NCI-H187 (cell line): ENCODE measurements around the gene MSX2.

Experiments used
- DNase-seq, 2 experiments: peaks; one replicate each; lab custom pipeline; 2025; lab: John Stamatoyannopoulos, UW

Gene MSX2

DNA sequence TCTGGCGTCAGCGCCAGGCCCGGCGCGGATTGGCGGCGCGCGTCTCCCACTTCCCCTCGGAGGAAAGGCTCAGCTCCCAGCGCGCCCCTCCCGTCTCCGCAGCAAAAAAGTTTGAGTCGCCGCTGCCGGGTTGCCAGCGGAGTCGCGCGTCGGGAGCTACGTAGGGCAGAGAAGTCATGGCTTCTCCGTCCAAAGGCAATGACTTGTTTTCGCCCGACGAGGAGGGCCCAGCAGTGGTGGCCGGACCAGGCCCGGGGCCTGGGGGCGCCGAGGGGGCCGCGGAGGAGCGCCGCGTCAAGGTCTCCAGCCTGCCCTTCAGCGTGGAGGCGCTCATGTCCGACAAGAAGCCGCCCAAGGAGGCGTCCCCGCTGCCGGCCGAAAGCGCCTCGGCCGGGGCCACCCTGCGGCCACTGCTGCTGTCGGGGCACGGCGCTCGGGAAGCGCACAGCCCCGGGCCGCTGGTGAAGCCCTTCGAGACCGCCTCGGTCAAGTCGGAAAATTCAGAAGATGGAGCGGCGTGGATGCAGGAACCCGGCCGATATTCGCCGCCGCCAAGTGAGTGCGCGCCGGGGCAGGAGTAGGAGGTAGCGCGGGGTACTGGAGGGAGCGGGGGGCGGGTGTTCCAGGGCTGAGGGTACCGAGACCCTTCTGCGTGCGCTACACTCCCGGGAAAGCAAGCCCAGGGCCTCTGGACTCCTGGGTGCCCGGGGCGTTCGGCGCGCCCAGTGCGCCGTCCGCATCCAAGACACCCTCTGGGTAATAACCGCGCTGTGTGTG, at the start of gene MSX2:
Gene MSX2, plus strand, starts transcription at position 99 of the 777 bp plus-strand sequence. Its CDS starts 78 bp downstream, at position 177.
- peak in 1 of 2 experiments; percentile 78 for DNase-seq

DNA sequence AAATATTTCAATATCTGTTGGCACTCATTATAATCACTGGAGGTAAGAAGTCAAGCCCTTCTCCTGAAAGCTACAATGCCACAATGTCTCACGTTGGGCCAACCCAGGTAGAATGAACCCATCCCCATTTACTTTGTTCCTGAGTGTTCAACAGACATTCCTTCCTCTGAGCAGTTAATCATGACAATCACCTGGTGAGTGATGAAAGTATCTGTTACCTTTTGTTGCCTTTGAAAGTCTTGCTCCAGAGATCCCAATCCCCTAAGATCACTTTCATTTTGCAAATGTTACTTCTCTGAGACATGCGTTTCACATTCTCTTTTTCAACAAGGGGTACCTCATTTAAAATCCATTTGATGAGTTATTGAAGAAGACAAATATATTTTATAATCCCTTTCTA, 49.3 kb upstream of the MSX2 start:
- DNase-seq = no peak

DNA sequence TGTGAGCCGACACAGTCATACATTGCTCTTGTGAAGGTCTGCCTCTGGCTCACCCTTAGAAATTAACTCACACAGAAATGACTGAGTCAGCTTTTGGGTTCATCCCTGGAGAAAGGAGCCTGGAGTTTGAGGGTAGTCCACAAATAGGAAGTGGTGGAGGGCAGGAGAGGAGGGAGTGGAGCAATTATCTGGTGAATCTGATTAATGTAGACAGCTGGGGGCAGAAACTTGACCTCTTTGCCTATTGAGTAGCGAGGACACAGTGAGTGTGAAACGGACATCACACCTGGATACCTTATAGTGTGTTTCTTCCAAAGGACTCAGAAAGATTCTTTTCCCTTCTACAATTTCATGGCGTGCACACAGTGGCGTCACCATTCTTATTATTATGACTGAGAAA, 48.5 kb upstream of the MSX2 start:
- no peak for DNase-seq

DNA sequence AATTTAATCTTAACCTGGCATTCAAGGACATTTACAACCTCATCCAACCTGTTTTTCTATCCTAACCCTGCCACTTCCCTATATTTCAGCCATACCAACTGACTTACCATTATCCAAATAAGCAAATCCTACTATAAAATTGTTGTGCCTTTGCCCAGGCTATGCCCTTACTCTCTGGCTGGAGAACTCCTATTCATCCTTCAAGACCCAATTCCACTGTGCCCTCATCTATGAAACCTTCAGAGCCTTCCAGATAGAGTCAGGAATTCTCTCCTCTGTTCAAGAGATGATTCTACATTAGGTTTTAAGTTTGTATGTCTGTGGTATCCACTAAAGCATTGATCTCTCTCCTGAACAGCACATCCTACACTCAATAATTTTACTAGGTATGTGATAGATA, 46.3 kb upstream of the MSX2 start:
- no peak for DNase-seq

DNA sequence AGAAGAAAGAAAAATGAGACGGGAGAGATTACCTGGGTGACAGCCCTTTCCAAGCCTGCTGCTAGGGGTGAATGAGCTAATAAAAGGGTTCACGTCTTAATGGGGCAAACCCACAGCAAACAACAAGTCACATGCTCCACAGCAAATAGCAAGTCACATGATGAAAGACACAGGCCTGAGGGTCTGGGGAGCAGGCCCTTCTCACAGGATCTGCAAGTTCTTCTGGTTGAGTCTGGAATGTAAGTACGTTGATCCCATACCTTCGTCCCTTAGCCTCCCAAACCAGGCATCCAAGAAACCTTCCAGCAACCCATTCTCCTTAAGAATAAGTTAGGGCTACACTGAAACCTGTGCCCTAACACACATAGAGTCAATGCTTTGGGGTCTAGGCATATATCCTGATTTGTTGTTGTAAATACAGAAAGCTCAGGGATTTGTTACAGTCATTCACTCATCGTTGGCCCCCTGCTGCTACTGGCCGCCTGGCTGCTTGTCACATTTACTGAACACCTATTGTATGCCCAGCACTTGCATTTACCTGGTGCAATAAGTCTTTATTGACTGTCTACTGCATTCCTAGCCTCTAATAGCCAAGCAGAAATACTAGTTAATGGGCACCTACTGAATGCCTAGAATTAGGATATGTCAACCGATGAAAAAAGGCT, 43.3 kb upstream of the MSX2 start:
- no peak for DNase-seq

DNA sequence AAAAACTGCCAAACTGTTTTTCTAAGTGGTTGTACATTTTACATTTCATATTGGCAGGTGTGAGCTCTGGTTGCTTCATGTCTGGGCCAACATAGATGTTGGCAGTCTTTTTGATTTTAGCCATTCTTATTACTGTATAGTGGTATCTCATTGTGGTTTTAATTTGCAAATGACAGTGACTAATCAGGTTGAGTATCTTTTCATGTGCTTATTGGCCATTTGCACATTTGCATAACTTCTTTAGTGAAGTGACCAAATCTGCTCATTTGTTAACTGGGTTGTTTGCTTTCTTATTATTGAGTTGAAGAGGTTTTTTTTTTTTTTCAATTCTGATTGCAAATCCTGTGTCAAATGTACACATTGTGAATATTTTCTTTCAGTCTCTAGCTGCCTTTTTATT, 36.9 kb upstream of the MSX2 start:
- no peak for DNase-seq

- DNase-seq = no peak
Observed at GRCh38 chr5:174688441-174689354, 35.7 kb upstream of the MSX2 start.

DNA sequence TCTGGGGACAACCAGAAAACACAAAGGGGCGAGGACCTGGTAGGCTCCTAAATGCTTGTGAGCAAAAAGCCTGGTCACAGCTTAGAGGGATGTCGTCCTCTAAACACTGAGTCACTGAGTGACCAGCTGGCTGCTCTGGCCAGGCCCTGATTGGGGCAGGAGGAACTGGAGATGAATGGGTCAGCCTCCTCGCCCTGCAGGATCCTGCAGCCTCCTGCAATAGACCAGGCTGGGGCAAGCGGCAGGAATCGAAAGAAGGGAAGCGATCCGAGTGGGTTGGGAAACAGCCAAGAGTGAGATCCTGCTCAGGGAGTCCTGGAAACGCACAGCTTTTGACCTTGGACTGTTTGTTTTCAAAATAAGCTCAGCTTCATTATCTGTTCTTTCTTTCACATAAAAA, 34.1 kb upstream of the MSX2 start:
- no peak for DNase-seq

DNA sequence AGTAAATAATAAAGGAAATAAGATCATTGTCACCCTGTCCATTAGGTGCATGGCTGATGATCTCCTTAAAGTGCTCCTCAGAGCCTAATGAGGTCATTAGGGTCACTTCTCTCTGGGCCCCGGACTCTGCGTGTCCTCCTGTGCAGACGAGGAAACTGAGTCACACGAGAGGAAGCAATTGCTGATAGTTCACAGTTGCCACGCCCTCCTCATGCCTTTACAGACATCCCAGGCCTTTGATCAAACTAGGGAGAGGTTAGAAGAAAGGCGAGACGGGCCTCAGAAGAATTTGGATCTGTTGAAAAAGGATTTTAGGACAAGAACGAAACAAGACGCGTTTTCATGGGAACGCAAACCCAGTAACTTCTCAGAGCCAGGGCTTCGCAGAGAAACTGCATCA, 32.0 kb upstream of the MSX2 start:
- DNase-seq = no peak

- no peak for DNase-seq
Observed at GRCh38 chr5:174692982-174693422, 31.4 kb upstream of the MSX2 start.

DNA sequence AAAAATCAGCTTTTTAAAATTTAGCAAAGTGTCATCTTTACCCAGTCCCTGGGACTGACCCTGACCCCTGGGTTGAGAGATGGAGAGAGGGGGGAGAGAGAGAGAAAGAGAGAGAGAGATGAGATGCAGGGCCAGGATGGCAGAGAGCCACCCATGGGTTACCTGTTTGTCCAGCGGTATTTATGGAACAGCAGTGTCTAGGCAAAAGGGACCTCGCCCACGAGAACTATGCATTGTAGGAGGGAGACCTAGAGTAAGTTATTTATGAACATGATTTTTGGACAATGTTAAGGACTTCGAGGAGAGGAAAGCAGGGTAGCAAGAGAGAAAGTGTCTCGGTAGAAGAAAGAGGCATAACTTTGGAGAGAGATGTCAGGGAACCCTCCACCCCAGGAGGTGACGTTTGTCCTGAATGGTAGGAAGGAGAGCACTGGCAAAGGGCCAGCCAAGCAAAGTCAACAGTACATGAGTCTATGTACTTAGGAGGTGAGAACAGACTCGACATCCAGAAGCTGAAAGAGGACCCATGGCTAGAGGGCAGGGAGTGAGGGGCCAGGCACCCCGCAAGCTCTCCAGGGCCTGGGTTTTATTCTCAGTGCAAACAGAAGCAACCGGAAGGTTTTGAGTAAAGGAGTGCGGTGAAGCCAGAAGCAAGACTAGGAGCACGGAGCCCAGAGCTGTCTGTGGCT, 30.5 kb upstream of the MSX2 start:
- no peak for DNase-seq

GRCh38 chr5:174694611-174695010, 29.8 kb upstream of the MSX2 start:
- DNase-seq = no peak

DNA sequence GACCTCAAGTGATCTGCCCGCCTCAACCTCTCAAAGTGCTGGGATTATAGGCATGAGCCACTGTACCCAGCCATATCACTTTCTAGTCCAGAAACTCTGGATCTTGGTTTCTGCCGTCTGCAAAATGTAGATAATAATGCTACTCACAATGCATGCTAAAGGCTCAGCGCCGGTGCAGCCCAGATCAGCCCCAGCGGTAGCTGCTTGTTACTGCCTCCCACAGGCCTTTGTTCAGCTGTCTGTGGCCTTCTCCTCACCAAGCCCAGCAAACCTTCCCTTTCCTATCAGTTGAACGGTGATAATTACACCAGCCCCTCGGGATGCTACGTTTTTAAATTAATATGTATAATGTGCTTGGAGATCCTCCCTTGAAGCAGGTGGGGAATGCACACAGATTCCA, 26.2 kb upstream of the MSX2 start:
- DNase-seq = no peak

DNA sequence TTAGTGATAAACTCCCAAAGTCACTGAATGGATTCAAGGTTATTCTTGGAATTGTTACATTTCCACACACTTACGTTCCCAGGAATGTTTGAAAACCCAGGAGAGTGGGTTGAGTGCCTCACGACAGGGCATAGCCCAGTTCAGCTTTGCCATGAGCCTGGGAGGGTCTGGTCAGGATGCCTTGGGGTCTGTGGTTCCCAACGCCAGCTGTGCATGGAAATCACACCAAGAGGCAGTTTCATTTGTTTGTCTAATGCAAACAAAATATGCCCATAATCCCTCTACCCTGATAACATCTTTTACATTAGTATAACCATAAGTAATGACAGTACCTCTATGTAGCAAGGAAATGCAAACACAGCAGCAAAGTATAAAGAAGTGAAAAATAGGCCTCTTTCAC, 25.3 kb upstream of the MSX2 start:
- DNase-seq = no peak

DNA sequence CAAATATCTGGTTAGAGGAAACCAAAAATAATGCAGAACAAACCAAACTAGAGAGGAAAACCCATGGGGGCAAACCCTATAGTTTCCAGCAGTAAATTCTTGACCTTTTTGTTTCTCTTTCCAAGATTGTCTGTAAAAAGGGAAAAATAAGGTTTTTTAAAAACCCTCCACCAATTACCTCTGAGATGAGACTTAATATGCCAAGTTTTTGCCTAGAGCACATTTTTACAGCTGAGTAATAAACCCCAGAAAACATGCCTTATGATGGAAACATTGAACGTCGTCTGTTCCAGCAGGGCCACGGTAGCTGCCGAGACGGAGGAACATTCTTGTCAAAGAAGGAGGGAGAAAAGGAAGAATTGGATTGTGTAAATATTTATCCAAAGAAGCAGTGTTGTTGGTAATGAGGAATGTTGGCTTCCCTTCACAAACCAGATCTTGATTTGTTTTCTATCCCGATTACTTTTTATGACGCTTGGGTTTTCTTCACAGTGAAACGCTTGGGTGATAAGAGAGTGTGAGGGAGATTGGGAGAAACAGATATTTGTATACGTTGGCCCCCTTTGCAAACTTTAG, 17.3 kb upstream of the MSX2 start:
- no peak for DNase-seq

- no peak for DNase-seq
Observed at GRCh38 chr5:174707671-174708070, 16.7 kb upstream of the MSX2 start.

GRCh38 chr5:174708476-174709207, 15.7 kb upstream of the MSX2 start:
- DNase-seq = no peak

DNA sequence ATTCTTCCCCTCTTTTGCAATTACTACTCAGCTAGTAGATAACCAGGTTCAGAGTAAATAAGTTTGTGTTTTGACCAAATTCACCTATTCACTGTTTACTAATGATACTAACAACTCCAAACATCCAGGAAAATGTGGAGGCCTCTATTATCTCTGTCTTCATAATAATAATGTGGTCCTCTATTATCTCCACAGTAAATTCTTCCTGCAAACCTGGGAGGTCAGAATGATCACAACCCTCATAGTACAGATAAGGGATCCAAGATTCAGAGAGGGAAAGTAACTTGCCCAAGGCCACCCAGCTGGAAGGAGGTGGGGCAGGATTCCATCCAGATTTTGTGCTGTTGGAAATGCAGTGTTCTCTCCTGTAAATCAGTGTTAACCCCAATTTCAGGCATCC, 9.6 kb upstream of the MSX2 start:
- DNase-seq = no peak

- no peak for DNase-seq
Observed at GRCh38 chr5:174715804-174716203, 8.6 kb upstream of the MSX2 start.

DNA sequence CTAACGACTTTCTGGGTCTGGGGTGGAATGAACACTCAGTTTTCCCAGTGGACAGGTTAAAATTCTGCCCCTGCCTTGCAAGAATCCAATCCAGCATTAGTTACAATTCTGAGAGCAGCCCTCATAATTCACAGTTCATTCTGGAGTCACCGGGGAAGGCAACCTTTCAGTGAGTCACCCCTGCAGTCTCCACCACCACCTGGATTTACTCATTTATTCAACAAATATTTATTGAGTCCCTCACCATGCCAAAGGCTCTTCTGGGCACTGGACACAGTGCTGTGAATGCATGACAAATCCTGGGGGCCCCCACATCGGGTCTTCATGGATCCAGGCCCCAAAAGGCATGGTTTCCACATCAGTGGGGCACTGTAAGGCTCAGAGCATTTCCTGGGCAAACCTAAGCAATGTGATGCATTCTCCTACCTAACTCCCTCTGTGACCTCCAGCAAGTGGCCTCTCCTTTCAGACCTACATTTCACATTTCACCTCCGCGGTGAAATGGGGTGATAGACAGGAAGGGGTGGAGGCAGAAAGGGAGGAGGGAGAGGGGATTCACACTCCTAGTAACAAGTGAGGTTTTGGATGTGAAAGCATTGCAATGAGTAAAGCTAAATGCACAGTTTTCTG, 6.4 kb upstream of the MSX2 start:
- DNase-seq = no peak
